EL (cell line): Measurements from ENCODE around the gene SSBP4.

Source experiments
- DNase-seq: peaks from one replicate; pipeline ENCODE4 v3.0.0-alpha.2; 2016

SSBP4 gene

DNA sequence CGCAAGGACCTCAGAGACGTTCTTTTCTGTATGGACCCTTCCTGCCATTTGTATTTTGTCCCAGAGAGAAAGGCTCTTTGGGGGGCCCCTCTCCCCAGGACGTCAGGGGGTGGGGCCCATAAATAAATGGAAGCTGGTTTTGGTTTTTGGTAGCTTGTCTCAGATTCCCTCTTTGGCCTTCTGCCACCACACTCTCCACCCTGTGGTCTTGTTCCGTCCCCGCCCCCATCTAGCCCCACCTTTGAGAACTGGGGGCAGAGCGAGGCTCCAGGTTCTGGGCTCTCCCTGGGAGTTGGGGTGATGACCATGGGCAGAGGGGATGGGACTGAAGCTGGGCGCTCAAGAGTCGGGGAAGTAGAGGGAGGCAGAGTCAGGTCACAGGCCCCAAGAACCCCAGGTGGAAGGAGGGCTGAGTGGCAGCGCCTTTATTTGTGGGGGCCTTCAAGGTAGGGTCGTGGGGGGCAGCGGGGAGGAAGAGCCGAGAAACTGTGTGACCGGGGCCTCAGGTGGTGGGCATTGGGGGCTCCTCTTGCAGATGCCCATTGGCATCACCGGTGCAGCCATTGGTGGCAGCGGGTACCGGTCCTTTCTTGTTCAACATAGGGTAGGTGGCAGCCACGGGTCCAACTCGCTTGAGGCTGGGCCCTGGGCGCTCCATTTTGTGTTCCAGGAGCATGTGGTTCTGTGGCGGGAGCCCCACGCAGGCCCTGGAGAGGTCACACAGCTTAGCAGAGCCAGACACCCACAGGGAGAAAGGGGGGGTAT lies 15.4 kb downstream of the SSBP4 start:
- no peak for DNase-seq

DNA sequence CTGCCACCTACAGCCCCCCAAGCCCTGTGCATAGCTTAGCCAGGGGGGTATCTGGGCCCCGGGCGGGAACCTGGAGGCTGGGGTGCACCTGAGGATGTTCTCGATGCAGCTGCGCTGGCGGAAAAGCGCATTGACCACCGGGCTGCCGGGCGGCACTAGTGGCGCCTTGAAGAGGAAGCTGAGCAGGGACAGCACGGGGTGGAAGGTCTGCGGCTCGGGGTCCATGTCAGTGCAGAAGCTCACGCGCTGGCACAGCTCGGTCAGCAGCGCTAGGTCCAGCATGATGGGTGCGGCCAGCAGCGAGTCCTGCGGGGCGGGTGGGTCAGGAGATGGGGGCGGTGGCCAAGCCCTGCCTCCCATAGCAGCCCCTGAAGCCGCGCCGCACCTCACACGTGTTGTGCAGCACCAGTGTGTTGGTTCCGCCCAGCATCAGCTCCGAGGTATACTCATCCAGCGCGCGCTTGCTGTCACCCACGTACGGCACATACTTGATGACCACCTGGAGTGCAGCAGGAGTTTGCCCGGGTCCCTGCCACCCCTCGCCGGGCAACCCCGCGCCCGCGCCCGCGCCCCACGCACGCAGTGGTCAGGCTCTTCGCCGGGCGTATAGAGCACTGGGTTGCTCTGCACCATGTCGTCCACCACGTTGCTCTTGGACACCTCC lies 16.1 kb downstream of the SSBP4 start:
- DNase-seq, result no peak

GRCh38 chr19:18435842-18436670 lies 16.9 kb downstream of the SSBP4 start:
- DNase-seq, result no peak

DNA sequence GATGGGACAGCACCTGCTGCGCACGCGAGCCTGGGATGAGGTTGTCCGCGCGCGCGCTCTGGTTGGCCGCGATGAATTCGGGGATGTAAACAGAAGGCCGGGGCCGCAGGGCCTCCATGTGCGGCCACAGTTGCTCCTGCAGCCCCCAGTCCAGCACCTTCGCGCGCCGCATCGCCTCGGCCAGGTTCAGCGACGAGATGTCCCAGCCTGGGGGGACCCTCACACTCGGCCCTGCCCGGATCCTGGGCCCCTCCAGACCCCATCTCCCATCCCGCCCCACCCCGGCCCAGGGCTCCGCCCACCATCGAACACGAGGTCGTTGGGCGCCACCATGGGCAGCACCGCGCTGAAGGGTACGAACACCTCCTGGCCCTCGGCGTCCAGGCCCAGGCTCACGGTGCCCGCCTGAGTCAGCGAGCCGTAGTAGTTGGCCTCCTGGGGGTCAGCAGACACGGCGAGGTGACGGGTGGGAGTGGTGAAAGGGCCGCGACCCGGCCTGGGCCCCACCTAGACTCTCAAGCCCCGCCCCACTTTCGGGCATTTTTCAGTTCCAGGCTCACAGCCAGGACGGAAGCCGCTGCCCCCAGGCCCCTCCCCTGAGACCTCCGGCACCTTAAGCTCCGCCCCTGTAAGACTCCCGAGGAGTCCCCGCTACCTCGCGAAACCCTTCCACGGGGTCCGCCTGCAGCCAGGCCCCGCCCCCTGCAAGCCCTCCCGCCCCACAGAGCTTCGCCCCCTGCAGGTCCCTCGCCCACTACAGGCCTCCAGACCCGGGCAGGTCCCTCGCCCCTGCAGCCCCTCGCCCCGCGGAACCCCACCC lies 17.7 kb downstream of the SSBP4 start:
- DNase-seq, result peak; percentile 89

GRCh38 chr19:18437491-18438330 lies 18.5 kb downstream of the SSBP4 start, which contains the start of gene ISYNA1:
Gene ISYNA1, minus strand, starts transcription at chr19:18438133. Its CDS starts 154 bp downstream, at chr19:18437979.
- DNase-seq, result peak; percentile 59

DNA sequence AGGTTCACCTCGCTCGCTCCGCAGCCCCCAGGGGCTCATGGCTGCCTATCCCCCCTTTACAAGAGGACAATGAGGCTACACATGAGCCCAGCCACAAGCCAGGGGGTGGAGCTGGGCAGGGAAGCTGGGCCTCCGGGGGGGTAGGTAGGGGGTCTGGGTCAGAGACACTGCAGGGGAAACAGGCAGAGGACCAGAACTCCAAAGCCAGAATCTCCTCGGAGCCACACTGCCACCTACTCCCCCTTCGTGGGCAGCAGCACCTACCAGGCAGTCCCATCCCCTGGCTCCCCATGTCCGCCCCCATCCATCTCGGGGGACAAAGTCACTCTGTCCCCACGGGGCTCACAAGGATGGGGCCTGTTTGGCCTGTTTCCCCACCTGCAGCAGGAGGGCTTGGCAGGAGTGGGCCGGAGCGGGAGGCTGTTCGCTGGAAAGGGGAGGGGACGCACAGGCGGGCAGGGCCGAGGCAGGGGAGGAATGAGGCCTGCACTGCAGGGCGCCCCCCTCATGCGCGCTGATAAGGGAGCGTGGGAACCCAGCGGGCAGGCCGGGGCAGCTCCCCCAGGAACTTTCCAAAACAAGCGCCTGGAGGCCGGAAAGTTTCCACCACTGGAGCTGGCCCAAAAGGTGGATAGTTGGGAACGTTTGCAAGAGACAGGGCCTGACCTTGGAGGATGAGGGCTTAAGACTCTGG lies 19.3 kb downstream of the SSBP4 start:
- no peak for DNase-seq

DNA sequence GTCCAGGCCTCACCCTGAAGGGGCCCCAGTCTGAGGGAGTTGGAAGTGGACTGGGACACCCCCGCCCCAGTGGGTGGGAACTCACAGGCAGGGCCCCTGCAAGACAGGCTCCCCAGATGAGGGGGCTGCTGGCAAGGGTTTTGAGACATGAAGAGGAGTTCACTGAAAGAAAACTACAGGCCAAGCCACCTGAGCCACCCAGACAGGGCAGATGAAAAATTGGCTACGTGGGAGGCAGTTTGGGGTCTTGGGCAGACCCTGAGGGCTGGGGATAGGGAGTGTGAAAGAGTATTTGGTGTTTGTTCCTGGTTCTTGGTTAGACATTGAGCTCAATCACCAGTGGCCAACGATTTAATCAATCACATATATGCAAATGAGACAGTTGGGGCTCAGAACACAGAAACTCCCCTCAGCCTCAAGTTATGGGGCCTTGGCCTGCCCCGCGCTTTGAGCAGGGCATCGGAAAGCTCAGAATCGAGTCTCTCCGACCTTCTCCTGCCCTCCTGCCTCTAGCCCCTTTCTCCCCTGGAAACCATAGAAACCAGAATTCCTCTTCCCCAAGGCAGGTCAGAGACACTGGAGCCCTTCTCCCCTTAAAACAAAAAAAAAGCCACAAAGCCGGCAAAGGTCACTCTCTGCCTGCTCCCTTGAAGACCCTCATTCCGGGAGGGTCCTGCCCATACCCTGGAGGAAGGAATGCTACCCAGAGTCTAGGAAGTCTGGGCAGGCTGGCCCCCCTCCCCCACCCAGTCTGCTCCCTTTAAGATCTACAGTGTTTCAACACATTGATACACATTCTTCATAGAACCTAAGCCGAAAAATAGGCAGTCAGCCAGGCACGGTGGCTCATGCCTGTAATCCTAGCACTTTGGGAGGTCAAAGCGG lies 20.1 kb downstream of the SSBP4 start:
- peak; percentile 55 for DNase-seq

DNA sequence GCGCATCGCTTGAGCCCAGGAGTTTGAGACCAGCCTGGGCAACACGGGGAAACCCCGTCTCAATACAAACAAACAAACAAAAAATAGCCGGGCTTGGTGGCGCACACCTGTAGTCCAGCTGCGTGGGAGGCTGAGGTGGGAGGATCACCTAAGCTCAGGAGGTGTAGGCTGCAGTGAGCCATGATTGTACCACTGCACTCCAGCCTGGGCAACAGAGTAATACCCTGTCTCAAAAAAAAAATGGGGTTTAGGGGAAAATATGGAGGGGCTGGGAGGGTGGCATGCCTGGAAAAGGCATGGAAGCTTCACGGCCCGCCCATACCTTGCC lies 20.7 kb downstream of the SSBP4 start:
- no peak for DNase-seq

- peak; percentile 37 for DNase-seq
These were observed 21.2 kb downstream of the SSBP4 start for GRCh38 chr19:18440415-18440877.

DNA sequence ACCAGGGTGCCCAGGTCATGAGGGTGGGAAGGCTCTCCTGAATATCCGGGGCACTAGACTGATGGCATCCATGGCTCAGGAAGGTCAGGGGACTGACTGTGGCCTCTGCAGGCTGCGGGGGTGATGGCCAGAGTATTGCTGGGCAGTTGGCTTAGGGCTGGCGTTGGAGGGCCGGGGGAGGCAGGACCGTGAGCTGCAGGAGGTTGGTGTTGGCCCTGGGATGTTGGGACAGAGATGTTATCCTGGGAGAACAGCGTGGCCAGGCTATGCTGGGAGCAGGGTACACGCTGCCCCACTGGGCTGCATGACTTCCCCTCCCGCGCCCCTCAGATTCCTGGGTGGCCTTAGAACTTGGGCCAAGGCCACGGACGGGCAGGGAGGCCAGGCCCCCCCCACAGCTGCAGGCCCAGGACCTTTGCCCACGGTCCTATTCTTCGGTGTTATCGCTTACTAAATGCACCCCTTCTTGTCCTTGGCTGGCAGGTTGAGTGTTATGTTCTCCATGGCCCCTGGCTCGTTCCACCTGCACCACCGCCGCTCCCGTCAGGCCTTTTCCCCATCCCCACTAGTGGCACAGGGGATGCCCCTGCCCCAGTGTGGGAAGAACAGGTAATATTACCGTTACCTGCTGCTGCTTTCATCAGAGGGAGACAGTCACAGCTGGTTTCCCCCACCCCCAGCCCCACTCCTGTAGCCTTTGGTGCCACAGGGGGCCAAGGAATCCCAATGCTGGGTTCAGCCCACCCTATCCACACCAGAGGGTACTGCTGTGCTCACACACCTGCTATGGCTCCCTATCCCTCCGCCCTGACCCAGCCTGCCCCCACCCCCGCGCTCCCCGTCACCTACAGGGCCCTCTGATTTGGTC lies 22.0 kb downstream of the SSBP4 start:
- no peak for DNase-seq

DNA sequence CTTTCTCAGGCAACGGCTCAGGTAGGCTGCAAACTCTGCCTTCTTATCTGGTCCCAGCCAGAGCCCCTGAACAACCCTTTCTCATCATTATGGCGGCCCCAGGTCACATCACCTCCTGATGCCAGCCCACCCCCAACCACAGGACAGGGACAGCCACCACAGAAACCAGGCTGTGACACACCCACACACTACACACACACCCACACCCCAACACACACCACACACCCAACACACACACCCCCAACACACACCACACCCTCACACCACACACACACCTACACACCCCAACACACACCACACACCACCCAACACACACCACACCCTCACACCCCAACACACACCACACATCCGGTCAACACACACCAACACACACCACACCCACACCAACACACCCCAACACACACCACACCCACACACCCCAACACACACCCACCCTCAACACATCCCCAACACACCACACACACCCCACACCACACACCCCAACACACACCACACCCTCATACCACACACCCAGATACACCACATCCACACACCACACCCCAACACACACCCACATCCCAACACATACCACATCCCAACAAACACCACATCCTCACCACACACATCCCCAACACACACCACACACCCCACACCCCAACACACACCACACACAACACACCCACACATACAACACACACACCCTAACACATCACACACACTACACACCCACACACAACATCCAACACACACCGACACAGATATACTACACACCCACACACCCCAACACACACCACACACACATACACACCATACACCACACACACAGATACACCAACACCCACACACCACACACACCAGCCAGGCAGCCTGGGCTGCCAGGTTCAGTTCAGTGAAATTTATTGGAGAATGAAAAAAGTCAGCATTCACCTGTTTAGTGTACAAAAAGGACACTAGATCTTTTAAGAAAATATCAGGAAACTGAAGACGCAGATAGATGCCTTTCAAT lies 22.9 kb downstream of the SSBP4 start:
- no peak for DNase-seq

- no peak for DNase-seq
These were observed 23.7 kb downstream of the SSBP4 start for GRCh38 chr19:18442941-18443340.

DNA sequence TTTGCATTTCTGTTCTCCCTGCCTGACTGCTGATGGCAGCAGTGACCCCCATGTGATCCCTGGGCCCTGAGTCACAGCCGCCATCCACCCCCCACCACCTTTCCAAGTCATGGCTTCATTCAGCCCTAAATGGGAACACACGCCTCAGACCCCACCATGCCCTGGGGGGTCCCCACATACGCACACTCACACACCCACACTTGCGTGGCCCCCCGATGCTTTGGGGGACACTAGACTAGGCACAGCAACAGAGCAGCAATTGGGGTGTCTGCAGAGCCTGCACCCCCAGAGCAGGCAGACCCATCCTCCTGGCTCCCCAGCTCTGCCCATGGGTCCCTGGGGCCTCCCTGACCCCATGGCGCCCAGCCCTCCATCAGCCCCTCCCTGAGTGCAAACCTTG lies 24.2 kb downstream of the SSBP4 start:
- no peak for DNase-seq

GRCh38 chr19:18443831-18444230 lies 24.6 kb downstream of the SSBP4 start:
- DNase-seq, result no peak

DNA sequence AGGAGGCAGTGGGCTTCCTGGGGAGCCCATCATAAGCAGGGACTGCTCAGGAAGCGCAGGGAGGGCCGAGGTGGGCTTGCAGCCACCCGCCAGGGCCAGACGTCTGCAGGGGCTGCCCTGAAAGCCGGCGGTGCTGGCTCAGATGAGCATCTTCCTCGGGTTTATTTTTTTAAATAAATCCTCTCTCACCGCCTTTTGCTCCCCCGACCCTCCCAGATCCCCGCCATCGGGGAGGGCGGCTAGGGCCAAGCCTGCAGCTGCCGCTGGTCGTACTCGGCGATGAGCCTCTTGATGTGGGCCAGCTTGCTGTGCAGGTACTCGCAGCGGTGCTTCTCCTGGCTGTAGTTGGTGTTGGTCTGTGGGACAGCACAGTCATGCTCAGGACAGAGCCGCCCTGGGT lies 25.3 kb downstream of the SSBP4 start:
- DNase-seq, result no peak

- no peak for DNase-seq
These were observed 26.2 kb downstream of the SSBP4 start for GRCh38 chr19:18445262-18445948.
